Measurements from ENCODE around the gene VPS11.

DNA sequence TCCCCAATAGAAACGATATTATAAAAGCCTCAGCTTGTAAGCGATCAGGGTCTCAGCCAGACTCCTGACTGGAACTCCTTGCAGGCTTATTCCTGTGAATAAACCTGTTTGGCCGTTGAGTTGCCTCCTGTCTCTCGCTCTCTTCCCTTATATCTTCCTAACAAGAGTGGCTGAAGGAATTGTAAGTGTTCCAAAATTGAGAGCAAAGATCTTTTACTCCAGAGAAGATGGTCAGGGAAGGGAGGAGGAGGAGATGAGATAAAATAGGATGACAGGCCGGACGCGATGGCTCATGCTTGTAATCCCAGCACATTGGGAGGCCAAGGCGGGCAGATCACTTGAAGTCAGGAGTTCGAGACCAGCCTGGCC lies 35.7 kb upstream of the VPS11 start:
- no peak for TF ChIP-seq EP300 (IDR thresholded peaks at IDR 0.05)
- TF ChIP-seq, protein P1, sequence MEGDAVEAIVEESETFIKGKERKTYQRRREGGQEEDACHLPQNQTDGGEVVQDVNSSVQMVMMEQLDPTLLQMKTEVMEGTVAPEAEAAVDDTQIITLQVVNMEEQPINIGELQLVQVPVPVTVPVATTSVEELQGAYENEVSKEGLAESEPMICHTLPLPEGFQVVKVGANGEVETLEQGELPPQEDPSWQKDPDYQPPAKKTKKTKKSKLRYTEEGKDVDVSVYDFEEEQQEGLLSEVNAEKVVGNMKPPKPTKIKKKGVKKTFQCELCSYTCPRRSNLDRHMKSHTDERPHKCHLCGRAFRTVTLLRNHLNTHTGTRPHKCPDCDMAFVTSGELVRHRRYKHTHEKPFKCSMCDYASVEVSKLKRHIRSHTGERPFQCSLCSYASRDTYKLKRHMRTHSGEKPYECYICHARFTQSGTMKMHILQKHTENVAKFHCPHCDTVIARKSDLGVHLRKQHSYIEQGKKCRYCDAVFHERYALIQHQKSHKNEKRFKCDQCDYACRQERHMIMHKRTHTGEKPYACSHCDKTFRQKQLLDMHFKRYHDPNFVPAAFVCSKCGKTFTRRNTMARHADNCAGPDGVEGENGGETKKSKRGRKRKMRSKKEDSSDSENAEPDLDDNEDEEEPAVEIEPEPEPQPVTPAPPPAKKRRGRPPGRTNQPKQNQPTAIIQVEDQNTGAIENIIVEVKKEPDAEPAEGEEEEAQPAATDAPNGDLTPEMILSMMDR (IDR thresholded peaks at IDR 0.05) = no peak
- no peak for TF ChIP-seq POLR2A (IDR thresholded peaks at IDR 0.05)
- no peak for TF ChIP-seq POLR2AphosphoS5 (IDR thresholded peaks at IDR 0.05)
